Activated CD8-positive, alpha-beta memory T cell treated with anti-CD3 and anti-CD28 coated beads, Interleukin-2, amount 50 U/mL, for 1 hour (primary cell): ENCODE measurements around the gene KRT86.
"Not testable (repeated sequence)": the region's sequence is repeated elsewhere in the genome, so short reads cannot be mapped to it uniquely, and the experiment has no call there.

Experiments used
- DNase-seq: peaks from one replicate; pipeline ENCODE4 v3.0.0-alpha.2; 2020; ENCODE audit errors: extremely low read depth

Gene KRT86

GRCh38 chr12:52314511-52314910 is 40.1 kb downstream of the KRT86 start:
- no peak for DNase-seq

- not testable (repeated sequence) for DNase-seq
Measured at GRCh38 chr12:52315721-52316120, 41.3 kb downstream of the KRT86 start.

- DNase-seq: no peak
Measured at GRCh38 chr12:52316290-52316689, 41.8 kb downstream of the KRT86 start.

- no peak for DNase-seq
Measured at GRCh38 chr12:52316701-52317100, 42.3 kb downstream of the KRT86 start.

GRCh38 chr12:52317468-52318052 is 43.1 kb downstream of the KRT86 start:
- DNase-seq: no peak

GRCh38 chr12:52318241-52318990 is 44.0 kb downstream of the KRT86 start:
- no peak for DNase-seq

- DNase-seq: no peak
Measured at GRCh38 chr12:52319097-52319496, 44.7 kb downstream of the KRT86 start.

- DNase-seq: no peak
Measured at GRCh38 chr12:52320784-52321400, 46.4 kb downstream of the KRT86 start, which contains the start of gene KRT83. Gene KRT83, minus strand, starts transcription at chr12:52321398. Its CDS starts 63 bp downstream, at chr12:52321335.

- DNase-seq: no peak
Measured at GRCh38 chr12:52321418-52321817, 47.0 kb downstream of the KRT86 start.

- no peak for DNase-seq
Measured at GRCh38 chr12:52322069-52322468, 47.6 kb downstream of the KRT86 start.

- DNase-seq: no peak
Measured at GRCh38 chr12:52323001-52323400, 48.6 kb downstream of the KRT86 start.

- no peak for DNase-seq
Measured at GRCh38 chr12:52323416-52324152, 49.1 kb downstream of the KRT86 start.

- no peak for DNase-seq
Measured at GRCh38 chr12:52324153-52324444, 49.7 kb downstream of the KRT86 start.

GRCh38 chr12:52327052-52327829 is 52.8 kb downstream of the KRT86 start:
- DNase-seq: peak; percentile 53

- no peak for DNase-seq
Measured at GRCh38 chr12:52327830-52328500, 53.5 kb downstream of the KRT86 start.

- no peak for DNase-seq
Measured at GRCh38 chr12:52331039-52331438, 56.6 kb downstream of the KRT86 start.

GRCh38 chr12:52331833-52332232 is 57.4 kb downstream of the KRT86 start:
- DNase-seq: no peak

GRCh38 chr12:52332381-52332780 is 57.9 kb downstream of the KRT86 start:
- no peak for DNase-seq

GRCh38 chr12:52333321-52333720 is 58.9 kb downstream of the KRT86 start:
- no peak for DNase-seq

- DNase-seq: no peak
Measured at GRCh38 chr12:52334185-52334584, 59.7 kb downstream of the KRT86 start.

GRCh38 chr12:52335598-52336262 is 61.3 kb downstream of the KRT86 start:
- DNase-seq: no peak
